NOMO-1 (cell line): Measurements from ENCODE around the gene FAXDC2.

ENCODE experiments used
- DNase-seq, 2 experiments: peaks; one replicate each; lab custom pipeline; 2025; ENCODE audit not compliant: unreplicated experiment in 2 of 2; lab: John Stamatoyannopoulos, UW

The FAXDC2 gene, protein sequence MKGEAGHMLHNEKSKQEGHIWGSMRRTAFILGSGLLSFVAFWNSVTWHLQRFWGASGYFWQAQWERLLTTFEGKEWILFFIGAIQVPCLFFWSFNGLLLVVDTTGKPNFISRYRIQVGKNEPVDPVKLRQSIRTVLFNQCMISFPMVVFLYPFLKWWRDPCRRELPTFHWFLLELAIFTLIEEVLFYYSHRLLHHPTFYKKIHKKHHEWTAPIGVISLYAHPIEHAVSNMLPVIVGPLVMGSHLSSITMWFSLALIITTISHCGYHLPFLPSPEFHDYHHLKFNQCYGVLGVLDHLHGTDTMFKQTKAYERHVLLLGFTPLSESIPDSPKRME

GRCh38 chr5:154850255-154851062, at the start of gene FAXDC2:
FAXDC2 (minus strand) TSS chr5:154850603; CDS start chr5:154838178, 12,425 bp downstream.
- DNase-seq = no peak

- no peak for DNase-seq
Observed at GRCh38 chr5:154900066-154900465, 49.7 kb upstream of the FAXDC2 start.

DNA sequence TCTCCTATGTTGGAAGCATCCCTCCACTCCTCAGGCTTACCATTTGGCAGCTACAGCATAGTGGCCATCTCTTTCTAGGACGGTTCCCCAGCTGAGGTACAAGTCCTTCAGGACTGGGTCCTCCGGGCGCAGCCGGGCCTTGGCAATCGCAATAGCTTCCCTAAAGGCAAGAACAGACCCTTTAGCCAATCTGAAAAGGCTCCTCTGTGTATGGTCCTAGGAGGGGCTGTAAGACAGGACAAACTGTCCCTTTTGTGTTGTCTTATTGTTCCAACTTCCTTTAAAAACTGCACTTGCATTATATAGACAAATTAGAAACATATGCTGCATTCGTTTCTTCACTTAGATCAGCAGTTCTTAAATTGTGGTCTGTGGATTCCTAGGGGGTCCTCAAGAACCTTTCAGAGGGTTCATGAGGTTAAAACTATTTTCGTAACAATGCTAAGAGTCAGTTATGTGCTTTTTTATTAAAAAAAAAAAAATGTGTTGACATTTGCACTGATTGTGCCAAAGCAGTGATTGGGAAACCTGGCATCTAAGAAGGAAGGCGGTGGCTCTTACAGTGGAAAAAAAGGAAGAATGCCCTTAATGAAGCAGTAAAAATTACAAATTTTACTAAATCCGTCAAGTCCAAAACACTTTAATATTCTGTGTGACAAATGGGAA, 48.9 kb upstream of the FAXDC2 start:
- no peak for DNase-seq

DNA sequence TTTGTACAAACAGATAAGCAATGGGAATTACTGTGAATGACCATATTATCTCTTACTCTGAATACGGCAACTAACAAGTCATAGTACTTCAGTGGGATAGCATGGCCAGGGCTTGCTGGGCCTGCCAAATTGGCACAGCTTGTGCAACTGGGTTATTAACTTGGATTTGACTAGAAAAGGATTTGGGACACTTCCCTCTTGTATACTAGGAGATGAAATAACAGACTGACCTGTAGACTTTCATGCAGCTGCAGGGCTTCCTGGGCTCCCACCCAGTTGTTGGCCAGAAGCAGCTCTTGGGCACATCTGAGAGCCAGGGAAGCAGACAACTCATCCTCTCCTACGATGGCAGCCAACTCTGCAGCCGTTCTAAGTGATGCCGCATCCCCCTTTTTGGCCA, 47.8 kb upstream of the FAXDC2 start:
- no peak for DNase-seq

DNA sequence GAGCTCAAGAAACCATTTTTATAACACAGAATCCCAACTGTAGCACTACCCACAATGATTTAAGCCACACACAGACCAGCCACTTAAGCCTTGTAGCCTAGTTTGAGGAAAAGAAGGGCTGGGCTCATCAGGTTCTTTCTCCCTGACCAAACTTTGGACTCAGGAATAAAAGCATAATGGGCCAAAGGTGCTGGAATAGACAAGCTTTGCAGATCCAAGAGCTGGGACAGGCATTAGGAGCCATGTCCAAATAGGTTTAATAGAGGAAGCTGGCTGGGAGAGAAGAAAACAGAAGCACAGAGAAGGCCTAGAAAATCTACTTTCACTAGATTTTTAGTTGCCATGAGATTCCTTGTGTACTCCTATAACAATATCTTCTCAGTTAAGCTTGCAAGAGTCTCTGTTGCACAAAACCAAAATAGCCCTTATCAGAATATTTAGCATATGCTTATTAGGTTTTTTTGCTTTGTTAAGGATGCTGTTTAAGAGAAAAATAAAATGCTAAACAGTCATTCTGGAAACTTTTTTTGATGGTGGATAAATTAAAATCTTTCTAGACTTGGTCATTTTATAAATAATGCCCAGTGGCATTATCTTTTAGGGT, 46.3 kb upstream of the FAXDC2 start:
- no peak for DNase-seq

DNA sequence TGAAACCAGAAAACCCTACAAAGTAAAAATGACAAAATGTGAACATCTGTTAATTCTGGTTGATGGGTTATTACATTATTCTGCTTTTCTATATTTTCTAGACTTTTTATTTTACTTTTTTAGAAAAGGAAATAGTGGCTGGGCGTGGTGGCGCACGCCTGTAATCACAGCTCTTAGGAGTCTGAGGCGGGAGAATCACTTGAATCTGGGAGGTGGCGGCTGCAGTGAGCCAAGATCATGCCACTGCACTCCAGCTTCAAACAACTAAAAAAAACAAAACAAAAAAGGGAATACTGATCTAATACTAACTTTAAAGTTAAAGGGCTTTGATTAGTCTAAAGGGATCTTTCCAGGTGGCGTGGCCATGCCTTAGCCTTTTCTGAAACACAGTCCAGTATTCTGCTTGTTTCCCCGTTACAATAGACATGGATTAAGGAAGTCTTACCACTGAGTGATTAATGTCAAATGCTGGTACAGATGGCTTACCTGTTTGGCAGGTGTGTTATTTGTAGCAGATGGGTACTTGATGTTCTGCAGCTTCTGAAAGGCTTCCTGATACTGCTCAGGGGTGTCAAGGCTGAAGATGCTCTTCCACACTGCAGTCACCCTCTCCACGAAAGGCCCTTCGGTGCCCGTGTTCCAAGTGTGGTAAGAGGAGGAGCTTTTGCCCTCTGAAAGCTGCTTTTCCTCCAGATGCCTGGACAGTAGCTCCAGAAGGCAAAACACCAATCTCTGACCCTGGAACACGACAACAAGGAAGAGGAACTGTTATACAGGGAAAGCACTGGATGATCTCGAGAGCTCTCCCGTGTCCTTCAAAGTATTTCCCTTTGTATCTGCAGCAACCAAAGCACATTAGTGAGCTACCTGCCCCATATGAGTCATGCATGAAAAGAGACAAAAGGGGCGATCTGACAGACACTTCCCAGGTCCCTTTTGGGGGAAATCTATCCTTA, 45.5 kb upstream of the FAXDC2 start:
- DNase-seq = no peak

- DNase-seq = no peak
Observed at GRCh38 chr5:154893381-154893780, 43.0 kb upstream of the FAXDC2 start.

GRCh38 chr5:154892369-154892771, 42.0 kb upstream of the FAXDC2 start:
- no peak for DNase-seq

GRCh38 chr5:154885439-154885838, 35.0 kb upstream of the FAXDC2 start:
- peak in 1 of 2 experiments; percentile 6 for DNase-seq

GRCh38 chr5:154884424-154884823, 34.0 kb upstream of the FAXDC2 start:
- DNase-seq = no peak

DNA sequence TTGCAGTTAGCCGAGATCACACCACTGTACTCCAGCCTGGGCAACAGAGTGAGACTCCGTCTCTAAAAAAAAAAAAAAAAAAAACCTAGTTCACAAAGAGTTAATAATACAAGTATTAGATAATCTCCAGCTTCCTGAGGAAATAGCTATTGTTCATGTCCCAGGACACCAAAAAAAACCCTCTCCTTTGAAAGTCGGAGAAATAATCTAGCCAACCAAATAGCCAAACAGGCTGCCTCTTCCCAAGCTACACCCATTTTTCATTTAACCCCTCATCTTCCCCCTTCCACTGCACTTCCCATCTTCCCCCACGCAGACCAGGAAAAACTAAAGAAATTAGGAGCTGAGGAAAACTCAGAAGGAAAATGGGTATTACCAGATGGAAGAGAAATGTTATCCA, 31.6 kb upstream of the FAXDC2 start:
- DNase-seq = no peak

DNA sequence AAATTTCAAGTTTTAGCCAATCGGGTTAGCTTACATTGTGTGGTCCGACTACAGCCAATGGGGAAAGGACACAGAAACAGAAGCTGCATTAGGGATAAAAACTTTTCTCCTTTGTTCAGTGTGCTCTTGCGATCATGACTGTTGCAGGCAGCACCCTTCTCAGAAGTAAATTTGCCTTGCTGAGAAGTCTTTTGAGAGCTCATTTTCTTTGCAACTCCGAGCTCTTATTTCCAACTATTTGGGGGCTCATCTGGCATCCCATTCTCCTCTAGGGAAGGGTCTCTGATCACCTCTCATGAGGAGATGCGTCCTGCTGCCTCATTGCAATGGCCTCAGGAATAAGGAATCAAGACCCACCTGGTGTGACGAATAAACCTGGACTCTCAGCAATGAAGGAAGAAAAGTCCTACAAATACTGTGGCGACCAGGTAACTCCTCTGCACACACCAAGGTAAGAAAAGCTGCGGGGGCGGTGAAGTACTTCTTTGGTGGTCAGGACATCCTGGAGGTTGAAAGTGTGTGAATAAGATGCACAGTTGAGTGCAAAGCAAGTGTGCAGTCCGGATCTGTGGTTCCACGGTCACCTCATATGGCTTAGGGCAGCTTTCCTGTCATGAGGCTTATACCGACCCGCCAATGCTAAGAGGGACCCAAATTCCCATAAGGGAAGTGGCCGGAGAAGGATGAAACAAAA, 28.4 kb upstream of the FAXDC2 start:
- no peak for DNase-seq

DNA sequence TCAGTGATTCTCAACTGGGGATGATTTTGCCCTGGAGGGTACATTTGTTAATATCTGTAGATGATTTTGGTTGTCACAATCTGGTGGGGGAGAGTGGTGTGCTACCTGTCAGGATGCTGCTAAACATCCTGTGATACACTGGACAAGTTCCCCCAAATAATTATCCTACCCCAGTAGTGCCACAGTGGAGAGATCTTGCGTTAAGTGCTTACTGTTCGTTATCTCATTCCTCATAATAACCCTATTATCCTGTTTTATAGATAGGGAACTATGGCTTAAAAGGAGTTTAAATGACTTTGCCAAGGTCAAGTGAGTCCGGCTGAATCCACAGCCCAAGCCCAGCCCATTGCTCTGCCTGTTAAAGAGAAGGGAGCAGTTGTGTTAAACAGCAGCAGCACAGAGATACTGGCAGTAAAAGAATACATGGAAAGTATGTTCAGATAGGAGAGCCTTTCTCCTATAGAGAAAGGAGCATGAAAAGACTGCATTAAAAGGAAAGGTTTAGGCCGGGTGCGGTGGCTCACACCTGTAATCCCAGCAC, 23.5 kb upstream of the FAXDC2 start:
- DNase-seq = no peak

GRCh38 chr5:154871734-154872133, 21.3 kb upstream of the FAXDC2 start:
- DNase-seq = no peak

DNA sequence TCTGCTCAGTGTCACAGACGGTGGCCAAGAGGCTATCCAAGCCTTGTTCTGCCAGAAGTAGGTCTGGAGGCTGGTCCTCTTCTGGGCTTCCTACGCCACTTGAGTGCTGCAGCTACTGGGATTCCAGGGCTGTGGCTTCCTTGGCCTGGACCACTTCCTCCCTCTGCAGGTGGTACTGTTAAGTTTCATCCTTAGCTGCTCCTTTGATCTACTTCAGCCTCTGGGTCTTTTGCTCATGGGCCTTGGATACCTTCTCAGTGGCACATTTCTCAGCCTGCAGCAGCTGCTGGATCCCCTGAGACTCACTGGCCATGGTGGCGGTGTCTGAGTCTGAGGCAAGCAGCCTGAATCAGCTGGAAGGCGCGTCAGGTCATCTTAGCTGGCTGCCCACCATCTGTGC, 18.3 kb upstream of the FAXDC2 start:
- DNase-seq = no peak

GRCh38 chr5:154866841-154867240, 16.4 kb upstream of the FAXDC2 start:
- DNase-seq = no peak

DNA sequence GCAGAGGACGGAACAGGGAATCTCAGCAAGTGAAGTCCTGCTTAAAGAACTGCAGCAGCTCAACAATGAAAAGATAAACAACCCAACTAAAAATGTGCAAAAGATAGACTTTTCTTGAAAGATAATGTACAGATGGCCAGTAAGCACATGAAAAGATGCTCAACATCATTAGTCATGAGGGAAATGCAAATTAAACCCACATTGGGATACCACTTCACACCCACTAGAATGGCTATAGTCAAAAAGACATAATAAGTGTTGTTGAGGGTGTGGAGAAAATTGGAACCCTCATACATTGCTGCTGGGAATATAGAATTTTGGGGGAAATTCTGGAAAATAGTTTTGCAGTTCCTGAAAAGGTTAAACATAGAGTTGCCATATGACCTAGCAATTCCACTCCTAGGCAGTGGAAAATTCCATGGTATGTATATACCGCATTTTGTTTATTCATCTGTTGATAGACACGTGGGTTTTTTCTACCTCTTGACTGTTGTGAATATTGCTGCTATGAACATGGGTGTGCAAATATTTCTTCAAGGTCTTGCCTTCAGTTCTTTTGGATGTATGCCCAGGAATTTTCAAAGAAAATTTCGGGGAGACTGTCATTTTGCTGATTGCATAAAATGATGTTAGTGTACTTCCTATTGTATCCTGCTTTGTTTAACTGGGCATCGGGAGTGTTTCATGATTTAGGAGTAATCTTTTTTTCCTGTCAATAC, 15.2 kb upstream of the FAXDC2 start:
- DNase-seq = no peak

GRCh38 chr5:154863291-154864080, 13.1 kb upstream of the FAXDC2 start:
- DNase-seq = no peak
